GM18873 (cell line): Measurements from ENCODE around the gene TEX22.

Experiments used
- ATAC-seq: cut with Tn5 transposase; IDR thresholded peaks from one replicate; pipeline ENCODE4 v1.9.1; 2021; ENCODE audit warnings: mild to moderate bottlenecking, moderate library complexity, moderate number of reproducible peaks; ENCODE audit not compliant: unreplicated experiment, low FRiP score

Gene TEX22

DNA sequence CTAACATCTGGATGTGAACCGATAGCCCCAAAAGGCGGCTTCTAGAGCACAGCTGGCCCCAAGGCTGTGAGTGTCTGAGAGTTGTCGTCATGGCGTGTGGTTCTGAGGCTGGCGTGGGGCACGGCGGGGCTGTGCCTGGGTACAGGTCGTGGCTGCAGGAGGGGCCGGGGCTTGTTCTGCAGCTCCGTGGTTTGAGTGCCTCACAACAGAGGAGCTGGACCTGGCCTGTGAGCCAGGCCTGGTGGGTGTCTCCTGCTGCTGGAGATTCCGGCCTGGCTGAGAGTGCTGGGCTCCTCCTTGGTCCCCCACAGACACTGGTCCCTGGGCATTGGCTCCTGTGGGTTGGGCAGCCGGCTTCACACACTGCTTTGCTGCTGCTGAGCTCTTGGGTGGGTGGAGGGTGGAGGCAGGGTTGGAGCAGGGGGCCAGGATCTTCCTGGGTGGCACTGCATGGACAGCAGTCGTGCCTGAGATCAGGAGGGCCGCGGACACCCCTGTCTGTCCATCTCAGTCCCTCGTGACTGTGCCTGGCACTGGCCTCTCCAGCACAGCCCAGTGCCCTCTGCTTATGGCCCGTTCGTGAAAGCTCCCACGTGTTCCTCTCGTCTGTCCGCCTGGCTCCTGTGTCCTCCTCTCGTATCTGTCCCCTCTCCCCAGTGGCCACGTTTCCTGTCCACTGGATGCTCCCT lies 31.8 kb upstream of the TEX22 start:
- ATAC-seq, result no peak

DNA sequence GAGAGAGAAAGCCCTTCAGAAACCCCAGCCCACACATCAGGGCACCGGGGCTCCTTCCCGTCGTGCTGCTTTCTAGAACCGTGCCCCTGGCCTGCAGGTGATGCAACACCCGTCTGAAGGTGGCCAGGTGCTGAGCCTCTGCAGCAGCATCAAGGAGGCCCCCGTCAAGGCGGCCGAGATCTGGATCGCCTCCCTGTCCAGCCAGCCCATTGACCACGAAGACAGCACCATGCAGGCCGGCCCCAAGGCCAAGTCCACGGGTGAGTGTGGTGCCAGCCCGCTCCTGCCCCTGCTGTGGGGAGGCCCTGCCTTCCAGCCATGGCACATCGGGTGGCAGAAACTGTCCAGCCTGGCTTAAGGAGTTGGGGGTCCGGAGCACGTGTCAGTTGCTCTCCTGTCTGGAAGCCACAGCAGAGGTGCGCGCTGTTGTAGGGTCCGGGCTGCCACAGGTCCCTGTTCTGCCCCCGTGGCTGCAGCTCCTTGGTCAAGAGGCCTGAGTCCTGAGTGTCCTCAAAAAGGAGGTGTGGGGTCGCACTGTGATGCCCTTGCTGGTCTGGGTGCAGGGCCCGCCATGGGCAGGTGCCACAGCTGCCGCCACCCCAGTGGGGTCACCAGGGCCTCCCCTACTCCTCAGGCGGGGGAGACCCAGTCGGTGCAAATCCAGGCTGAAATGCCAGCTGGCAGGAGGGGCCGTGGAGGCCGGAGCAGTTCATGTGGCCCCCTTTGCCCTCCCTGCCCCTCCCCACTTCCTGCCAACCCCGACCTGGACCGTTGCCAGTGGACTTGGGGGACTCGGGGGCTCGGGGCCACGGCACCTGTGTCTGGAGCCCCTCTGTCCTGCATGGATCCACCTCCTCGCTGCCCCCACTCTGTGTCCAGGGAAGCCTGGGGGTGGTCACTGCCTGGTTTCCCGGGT lies 31.0 kb upstream of the TEX22 start:
- no peak for ATAC-seq

DNA sequence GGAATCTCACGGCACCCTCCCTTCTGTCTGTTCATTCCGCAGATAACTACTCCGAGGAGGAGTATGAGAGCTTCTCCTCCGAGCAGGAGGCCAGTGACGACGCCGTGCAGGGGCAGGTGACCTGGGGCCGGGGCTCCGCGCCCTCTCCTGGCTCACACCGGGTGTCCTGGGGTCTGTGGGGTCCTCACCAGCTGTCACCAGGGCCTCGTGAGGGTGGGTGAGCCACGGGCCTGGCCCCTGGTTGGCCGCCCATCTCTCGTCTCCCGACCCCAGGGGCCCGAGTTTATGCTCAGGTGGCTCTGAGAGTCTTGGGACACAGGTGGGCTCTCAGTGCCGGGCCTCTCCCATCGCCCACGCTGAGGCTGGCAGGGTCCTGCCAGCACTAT lies 30.3 kb upstream of the TEX22 start:
- ATAC-seq, result no peak

- ATAC-seq, result no peak
Observed at GRCh38 chr14:105368426-105368825, 29.9 kb upstream of the TEX22 start.

DNA sequence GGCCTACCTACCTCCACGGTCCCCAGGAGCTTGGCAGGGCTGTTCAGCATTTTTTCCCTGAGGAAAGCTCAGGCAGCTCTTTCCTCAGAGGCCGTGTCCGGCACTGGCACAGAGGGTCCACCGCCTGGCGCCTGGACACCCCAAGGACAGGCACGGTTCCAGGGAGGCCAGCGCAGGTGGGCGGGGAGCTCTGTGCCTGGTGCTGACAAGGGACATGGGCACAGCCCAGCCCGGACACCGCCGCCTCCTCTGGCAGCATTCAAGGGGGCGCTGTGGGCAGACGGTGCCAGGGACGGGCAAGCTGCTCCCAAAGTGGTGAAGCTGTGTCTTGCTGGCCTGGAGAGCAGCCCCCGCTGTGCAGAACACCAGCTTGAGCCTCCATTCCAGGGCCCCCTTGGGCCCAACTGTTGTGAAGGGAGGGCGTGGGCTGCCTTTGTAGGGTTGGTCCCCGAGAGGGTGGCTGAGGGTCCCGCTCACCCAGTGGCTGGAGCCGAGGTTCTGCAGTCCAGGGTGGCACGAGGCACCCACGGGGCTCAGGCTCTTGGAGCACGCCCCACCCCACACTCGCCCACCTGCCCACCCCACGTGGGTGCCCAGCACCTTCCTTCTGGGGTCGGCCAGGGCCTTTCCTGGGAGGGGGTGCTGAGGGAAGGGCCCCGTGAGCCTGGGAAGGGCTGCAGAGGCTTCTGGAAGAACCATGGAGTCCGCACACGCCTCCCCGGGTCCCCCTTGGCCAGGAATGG lies 29.3 kb upstream of the TEX22 start:
- no peak for ATAC-seq

DNA sequence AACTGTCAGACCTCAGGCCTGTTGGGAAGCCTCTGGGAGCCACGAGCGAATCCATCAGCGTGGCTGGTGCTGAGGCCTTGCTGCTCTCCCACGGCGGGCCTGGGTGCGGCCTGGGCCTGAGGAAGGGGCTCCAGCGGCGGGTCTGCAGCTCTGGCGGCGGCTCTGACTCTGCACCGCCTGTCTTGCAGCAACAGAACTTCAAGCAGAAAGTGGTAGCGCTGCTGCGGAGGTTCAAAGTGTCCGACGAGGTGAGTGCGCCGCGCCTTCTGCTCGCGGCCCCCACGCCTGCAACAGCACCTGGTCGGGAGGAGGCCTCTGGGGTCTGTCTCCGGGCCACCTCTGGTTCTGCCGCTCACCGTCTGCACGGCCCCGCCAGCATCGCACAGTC lies 28.7 kb upstream of the TEX22 start:
- no peak for ATAC-seq

- ATAC-seq, result no peak
Observed at GRCh38 chr14:105374389-105374788, 23.9 kb upstream of the TEX22 start.

DNA sequence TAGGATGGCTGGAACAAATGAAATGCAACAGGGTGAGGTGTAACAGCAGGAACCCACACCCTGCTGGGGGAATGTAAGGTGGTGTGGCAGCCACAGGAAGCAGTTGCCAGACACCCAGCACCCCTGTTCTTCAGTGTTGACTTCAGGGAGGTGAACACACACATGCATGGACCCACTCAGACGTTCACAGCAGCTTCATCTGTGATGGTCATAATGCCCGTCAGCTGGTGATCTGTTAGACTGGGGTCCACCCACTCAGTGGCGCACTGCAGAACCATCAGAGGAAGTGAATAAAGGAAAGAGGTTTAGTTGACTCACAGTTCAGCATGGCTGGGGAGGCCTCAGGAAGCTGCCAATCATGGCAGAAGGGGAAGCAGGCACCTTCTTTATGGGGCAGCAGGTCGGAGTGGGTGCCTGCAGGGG lies 22.7 kb upstream of the TEX22 start:
- no peak for ATAC-seq

DNA sequence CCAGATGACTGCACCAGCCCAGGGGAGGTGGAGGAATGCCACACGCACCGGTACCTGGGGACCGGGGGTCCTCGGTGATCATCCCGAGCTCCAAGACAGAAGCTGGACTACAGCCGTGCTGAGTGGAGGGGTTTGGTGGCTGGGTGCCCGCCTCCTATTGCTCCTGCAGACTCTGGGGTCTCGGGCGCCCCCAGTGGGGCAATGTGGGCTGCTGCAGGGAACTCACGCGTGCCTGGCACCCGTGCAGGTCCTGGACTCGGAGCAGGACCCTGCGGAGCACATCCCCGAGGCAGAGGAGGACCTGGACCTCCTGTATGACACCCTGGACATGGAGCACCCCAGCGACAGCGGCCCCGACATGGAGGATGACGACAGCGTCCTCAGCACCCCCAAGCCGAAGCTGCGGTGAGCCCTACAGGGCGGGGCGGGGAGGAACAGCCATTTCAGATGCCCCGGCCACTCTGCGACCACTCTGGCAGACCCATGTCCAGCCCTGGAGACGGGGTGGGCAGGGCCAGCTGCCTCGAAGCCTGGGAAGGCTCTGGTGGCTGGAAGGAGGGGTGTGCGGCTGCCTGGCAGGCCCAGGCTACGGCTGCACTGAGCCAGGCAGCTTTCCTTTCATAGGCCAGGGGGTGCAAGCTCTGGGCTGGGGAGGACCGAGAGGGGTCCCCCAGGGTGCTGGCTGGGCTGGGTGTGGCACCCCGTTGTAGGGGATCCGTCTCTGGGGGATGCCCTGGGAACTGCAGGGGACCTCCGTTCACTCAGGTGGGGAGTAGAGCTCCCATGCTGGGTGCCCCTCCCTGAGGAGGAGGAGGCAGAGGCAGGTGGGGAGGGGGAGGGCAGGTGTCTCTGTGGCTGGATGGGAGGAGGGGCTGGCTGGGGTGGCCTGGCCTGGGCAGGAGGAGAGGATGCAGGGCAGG lies 21.6 kb upstream of the TEX22 start:
- no peak for ATAC-seq

DNA sequence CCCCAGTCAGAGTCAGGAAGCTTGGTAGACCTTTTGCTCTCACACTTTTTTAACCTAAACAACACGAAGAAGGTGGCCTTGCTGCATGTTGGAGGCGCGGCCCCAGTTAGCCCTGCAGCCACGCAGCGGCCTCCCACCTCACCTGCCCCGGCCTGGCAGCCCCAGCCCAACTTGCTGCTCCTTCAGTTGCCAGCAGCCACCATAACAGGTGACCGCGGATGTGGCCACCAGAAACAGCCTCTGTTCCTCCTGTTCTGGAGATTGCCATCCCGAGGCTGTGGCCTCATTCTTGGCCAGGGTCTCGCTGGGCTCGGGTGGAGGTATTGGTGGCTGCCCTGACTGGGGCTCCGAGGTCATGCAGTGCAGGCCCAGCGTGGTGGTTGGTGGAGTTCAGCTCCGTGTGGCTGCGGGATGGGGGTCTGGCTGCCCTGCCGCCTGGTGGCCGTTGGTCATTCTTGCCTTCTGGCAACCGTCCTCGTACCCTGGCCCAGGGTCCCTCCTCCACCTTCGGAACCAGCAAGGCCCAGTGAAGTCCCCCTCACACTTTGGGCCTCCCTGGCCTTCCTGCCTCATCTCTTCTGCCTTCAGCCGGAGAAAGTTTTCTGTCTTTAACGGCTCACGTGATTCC lies 20.7 kb upstream of the TEX22 start:
- ATAC-seq, result no peak

DNA sequence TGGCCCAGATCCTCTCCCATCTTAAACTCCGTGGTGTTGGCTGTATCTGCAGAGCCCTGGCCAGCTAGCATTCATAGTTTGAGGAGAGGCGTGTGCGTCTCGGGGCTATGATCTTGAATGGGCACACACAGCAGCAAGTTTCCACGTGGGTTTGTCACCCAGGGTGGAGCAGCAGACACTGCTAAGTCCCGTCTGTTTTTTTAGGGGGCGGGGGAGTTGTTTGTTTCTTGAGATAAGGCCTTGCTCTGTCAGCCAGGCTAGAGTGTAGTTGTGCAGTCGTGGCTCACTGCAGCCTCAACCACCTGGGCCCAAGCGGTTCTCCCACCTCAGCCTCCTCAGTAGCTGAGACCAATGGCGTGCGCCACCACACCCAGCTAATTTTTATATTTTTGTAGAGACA lies 20.1 kb upstream of the TEX22 start:
- no peak for ATAC-seq

DNA sequence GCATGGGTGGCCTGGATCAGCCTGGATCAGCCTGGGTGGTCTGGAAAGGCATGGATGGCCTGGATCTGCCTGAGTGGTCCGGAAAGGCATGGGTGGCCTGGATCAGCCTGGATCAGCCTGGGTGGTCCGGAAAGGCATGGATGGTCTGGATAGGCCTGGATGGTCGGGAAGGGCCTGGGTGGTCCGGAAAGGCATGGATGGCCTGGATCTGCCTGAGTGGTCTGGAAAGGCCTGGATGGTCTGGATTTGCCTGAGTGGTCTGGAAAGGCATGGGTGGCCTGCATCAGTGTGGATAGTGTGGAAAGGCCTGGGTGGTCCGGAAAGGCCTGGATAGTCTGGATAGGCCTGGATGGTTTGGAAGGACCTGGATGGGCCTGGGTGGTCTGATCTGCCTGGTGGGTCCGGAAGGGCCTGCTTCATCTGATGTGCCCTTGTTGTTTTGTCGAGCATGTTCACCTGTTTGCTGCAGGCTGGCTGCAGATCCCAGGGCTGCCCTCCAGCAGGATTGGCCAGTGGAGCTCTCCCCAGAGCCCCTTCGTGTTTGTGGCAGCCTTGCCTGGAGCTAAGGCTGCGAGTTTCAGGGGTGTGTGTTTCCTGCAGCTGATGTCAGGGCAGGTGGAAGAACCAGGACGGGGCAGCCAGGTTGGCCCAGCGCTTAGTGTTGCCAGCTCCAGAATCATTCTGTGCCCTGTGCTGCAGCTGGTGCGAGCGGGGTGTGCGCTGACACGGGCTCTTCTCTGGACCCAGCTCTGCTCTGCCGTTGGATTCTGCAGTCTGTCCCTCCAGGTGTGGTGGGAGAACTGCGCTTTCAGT lies 19.3 kb upstream of the TEX22 start:
- no peak for ATAC-seq

DNA sequence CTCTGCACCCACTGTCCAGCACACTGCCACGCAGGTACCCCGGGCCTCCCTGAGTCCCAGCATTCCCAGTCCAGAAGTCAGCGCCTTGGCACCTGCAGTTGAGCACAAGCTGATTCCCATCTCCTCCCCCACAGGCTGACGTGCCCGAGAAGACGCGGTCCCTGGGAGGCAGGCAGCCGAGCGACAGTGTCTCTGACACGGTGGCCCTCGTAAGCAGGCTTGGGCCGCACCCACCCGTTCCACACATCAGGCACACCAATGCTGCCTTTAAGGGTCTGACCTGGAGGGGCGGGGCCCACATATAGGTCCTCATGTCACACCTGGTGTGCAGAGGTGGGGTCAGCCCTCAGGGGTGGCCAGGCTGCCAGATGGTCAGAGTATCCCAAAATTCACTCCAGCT lies 18.4 kb upstream of the TEX22 start:
- no peak for ATAC-seq

DNA sequence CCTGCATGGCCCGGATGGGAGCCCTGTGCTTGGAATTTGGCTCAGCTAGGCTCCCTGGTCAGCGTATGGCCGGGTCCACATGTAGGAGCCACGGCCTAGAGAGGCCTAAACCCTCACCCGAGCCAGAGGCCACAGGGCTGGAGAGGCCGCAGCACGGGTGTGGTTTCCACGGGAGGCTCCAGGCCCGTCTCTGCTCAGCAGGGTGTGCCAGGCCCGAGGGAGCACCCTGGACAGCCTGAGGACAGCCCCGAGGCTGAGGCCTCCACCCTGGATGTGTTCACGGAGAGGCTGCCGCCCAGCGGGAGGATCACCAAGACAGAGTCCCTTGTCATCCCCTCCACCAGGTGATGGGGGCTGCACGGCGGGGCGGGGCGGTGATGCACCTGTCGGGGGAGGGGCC lies 17.6 kb upstream of the TEX22 start:
- ATAC-seq, result no peak

DNA sequence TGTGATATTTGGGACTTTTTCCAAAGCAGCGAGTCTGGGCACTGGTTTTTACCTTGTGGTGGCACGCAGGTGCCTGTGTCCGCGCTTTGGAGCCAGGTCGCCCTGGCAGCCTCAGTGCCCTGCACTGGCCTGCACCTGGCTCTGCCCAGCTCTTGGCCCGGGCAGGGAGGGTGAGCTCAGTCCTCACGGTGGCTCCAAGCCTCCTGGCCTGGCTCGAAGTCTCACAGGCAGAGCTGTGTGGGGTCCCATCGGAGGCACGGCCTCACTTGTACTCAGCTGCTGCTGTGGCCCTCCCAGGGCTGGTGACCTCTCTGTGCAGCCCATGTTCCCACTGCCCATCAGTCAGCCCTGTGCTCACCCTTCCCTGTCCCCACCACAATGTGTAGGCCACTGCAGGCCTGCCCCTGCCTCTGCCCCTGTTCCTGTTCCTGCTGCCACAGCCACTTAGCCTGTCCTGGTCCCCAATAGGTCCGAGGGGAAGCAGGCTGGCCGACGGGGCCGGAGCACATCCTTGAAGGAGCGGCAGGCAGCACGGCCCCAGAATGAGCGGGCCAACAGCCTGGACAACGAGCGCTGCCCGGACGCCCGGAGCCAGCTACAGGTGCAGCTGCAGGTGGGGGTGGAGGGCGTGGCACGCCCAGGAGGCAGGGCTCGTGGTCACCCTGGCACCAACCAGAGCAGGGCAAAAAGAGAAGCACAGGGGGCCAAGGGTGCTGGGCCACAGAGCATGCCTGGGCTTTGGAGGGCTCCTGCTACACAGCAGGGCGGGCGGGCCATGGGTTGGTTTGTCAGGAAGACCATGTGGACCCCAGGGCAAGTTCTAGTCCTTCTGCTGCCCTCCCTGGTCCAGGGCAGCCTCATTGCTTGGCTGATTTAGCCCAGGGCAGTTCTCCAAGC lies 16.6 kb upstream of the TEX22 start:
- ATAC-seq, result no peak

DNA sequence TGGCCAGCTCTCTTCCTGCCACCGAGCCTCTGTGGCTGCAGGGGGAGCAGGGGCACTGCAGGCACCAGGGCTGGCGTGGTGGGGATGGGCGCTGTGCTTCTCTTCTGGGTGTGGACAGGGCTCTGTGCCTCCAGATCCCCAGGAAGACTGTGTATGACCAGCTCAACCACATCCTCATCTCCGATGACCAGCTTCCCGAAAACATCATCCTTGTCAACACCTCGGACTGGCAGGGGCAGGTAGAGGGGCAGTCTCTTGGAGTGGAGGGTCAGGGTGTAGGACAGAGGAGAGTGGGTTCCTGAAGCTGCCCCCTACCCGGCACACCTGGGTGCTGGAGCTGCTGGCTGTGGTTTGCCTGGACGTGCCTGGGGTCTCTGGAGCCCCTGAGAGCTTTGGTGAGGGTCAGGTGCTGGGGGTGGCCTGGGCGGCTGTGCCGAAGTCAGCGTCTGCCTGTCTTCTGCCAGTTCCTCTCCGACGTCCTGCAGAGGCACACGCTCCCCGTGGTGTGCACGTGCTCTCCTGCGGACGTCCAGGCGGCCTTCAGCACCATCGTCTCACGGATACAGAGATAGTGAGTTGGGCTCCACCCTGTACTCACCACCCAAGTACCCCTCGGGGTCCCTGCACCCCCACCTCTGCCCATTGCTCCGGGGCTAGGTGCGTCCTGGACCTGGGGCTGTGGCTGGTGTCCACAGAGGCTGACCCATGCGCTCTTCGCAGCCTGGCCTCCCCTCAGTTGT lies 15.8 kb upstream of the TEX22 start:
- no peak for ATAC-seq

DNA sequence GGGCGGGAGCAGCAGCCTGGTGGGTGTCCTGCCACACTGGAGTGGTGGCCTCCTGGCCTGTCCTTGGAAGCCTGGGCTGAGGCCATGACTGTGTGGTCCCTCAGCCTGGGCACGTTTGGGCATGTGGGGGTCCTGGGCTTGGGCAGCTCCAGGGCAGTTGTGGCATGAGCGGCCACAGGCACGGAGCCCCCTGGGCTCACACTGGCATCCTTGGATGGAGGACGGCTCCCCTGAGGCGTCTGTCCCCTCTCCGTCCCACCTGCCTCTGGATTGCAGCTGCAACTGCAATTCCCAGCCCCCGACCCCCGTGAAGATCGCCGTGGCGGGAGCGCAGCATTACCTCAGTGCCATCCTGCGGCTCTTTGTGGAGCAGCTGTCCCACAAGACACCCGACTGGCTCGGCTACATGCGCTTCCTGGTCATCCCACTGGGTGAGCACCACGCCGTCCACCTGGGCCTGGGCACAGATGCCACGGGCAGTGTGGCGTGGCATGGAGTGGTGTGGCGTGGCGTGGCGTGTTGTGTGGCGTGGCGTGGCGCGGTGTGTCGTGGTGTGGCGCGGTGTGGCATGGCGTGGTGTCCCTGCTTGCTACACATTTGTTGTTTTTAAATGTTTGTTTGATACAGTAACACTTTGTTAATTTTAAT lies 15.1 kb upstream of the TEX22 start:
- no peak for ATAC-seq
